ENCODE data around the gene RCN2. TPM values are rescaled to one million over a fixed set of nuclear protein-coding genes. Genes with fewer than 3 reads are reported as not detected.

RCN2 gene
- total and polyA plus RNA-seq, 2 of the 8 experiments (the other 6 are each of a cell fraction or from before 2014, with no cell fraction given) = 65.6 to 137 TPM

- Histone ChIP-seq H4K5ac (ENCODE audit: insufficient read length, low read depth, low read length) (no peak overlapping the region), H2BK15ac (ENCODE audit: low read length) (no peak overlapping the region), H2BK12ac (ENCODE audit: low read depth, low read length) (no peak overlapping the region), H3K79me2 (ENCODE audit: control insufficient read depth in 1 of 2, insufficient read depth in 2 of 2, low read length in 2 of 2) (no peaks in the 10 kb centered on the region), H2AFZ (ENCODE audit: low read length) (no peak overlapping the region), H3K27me3 (replicated peaks in 1 of 4; ENCODE audit: control insufficient read depth in 3 of 4, extremely low read depth in 1 of 4, insufficient read depth in 3 of 4, low read length in 3 of 4) (no peaks in the 10 kb centered on the region; a peak in 1 of 7 replicates), H2BK120ac (replicated peaks; ENCODE audit: low read depth, low read length) (no peak overlapping the region), H4K91ac (replicated peaks; ENCODE audit: insufficient read length, low read length) (no peak overlapping the region), H3K9me3 (ENCODE audit: insufficient read depth in 2 of 2, low read depth in 1 of 2, low read length in 1 of 2) (no peaks in the 10 kb centered on the region), H2BK5ac (ENCODE audit: low read depth, low read length) (no peak overlapping the region), H3K56ac (replicated peaks; ENCODE audit: insufficient read length, low read depth, low read length) (no peak overlapping the region), H3K14ac (ENCODE audit: insufficient read length) (no peak overlapping the region), H3K4me2 (ENCODE audit: insufficient read depth in 1 of 2, low read depth in 2 of 2, low read length in 2 of 2) (no peak overlapping the region), H3K4me1 (replicated peaks in 1 of 4; ENCODE audit: control insufficient read depth in 3 of 4, insufficient read depth in 4 of 4, low read length in 3 of 4) (peaks cover 0 to 2% (median 0%) of the 10 kb centered on the region in 4 experiments; a peak in 1 of 7 replicates), H3K4me3 (ENCODE audit: extremely low read depth in 1 of 4, insufficient read depth in 2 of 4, low read depth in 3 of 4, low read length in 4 of 4) (no peak overlapping the region), H3K18ac (ENCODE audit: extremely low read depth, low read length) (no peak overlapping the region), H4K20me1 (replicated peaks in 1 of 2; ENCODE audit: control insufficient read depth in 1 of 2, insufficient read depth in 2 of 2, low read length in 2 of 2) (no peaks in the 10 kb centered on the region), H3K23ac (ENCODE audit: insufficient read length) (no peak overlapping the region), H3K79me1 (ENCODE audit: low read depth, low read length) (no peaks in the 10 kb centered on the region), H2BK20ac (ENCODE audit: low read length) (no peak overlapping the region), H4K8ac (ENCODE audit: extremely low read depth, insufficient read depth, low read length) (no peak overlapping the region), H3K9ac (replicated peaks in 1 of 4; ENCODE audit: extremely low read depth in 1 of 4, low read depth in 3 of 4, low read length in 3 of 4) (no peak overlapping the region), H2AK5ac (ENCODE audit: low read depth, low read length) (no peak overlapping the region), H3K4ac (replicated peaks; ENCODE audit: insufficient read length, low read depth, low read length) (no peak overlapping the region), H3K27ac (ENCODE audit: low read depth, low read length) (no peak overlapping the region), H3K36me3 (ENCODE audit: control insufficient read depth in 2 of 4, insufficient read depth in 4 of 4, low read length in 3 of 4) (no peaks in the 10 kb centered on the region), H3K23me2 (ENCODE audit: low read depth, low read length) (no peaks in the 10 kb centered on the region)
- 82% methylated on average over 7 of the region's 7 CpGs; no CpG with 5 or more reads in 1 of the 2 experiments for WGBS, 2 experiments (ENCODE audit: extremely low coverage in 1 of 2, insufficient coverage in 1 of 2, insufficient read length in 1 of 2, insufficient replicate concordance in 2 of 2, low coverage in 1 of 2, low lambda C conversion rate in 2 of 2, missing lambda C conversion rate in 1 of 2)
- POLR2A ChIA-PET (ENCODE audit: partially characterized antibody) = no interaction called here
- DNase-seq (ENCODE audit: low read depth in 1 of 2, low spot score in 2 of 2) = no peak
- CTCF ChIA-PET (ENCODE audit: partially characterized antibody) = interaction anchor here (0.9 to 6.2 kb wide), 3 partner anchors 16 to 33 kb away, joined by 4 to 43 read pairs (median 18); no protein-coding TSS in a partner anchor
- TF ChIP-seq, protein P1, sequence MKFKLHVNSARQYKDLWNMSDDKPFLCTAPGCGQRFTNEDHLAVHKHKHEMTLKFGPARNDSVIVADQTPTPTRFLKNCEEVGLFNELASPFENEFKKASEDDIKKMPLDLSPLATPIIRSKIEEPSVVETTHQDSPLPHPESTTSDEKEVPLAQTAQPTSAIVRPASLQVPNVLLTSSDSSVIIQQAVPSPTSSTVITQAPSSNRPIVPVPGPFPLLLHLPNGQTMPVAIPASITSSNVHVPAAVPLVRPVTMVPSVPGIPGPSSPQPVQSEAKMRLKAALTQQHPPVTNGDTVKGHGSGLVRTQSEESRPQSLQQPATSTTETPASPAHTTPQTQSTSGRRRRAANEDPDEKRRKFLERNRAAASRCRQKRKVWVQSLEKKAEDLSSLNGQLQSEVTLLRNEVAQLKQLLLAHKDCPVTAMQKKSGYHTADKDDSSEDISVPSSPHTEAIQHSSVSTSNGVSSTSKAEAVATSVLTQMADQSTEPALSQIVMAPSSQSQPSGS (IDR thresholded peaks at IDR 0.05; ENCODE audit: low read length) = no peak
- no peak for TF ChIP-seq TBP (IDR thresholded peaks at IDR 0.05; ENCODE audit: low read depth, low read length)
- TF ChIP-seq POLR2A (IDR thresholded peaks at IDR 0.05; ENCODE audit: control extremely low read depth in 1 of 2, low read depth in 2 of 2, low read length in 2 of 2) = no peak
- TF ChIP-seq MAFK (IDR thresholded peaks at IDR 0.05; ENCODE audit: low read depth, low read length) = no peak
- TF ChIP-seq EP300 (IDR thresholded peaks at IDR 0.05; ENCODE audit: borderline replicate concordance in 1 of 2, low read depth in 2 of 2, low read length in 2 of 2) = no peak
- FAIRE-seq = no peak
These were observed 59.5 kb downstream of the RCN2 start for GRCh38 chr15:76991048-76991447.

Measured in H1 (cell line).